ENCODE data around the gene ARHGAP45. TPM values are rescaled to one million over a fixed set of nuclear protein-coding genes. Genes with fewer than 3 reads are reported as not detected.

ARHGAP45 gene
- total RNA-seq, 2 donors from 2014 or later: 603 to 646 TPM

- ATAC-seq: peak; percentile 11
- Mint-ChIP-seq H3K4me3 (peak overlapping the region; percentile 96), H3K4me1 (peaks cover 24% of the 10 kb centered on the region), H3K27ac (peak overlapping the region; percentile 90), H3K36me3 (ENCODE audit: low read depth) (peaks cover 2% of the 10 kb centered on the region), H3K27me3 (no peaks in the 10 kb centered on the region)
- H3K9me3 ChIP-seq (ENCODE audit: control insufficient read depth, low read length, poor library complexity, severe bottlenecking): no peaks in the 10 kb centered on the region
- no peak for DNase-seq
Measured at GRCh38 chr19:1026783-1027649, 40.0 kb upstream of the ARHGAP45 start.

DNA sequence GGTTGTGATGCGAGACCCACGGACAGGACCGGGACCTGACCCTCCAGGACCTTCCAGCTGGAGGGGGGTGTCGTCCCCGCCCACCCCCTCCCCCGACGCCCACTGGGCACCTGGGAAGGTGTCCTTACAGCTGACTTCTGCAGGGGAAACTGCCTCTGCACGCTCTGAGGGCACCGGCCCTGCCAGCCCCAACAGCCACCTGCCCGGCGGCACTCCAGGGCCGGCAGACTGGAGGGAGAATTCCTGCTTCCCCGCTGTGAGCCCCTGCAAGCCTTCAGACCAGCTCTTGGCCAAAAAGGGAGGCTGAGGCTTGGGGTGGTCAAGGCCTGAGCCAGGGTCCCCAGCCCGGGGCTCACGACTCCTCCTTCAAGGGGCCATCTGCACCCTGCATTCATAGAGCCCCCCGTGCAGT is 39.3 kb upstream of the ARHGAP45 start:
- ATAC-seq: peak; percentile 11
- no peak for DNase-seq
- peak overlapping the region; percentile 90 for H3K27ac Mint-ChIP-seq

DNA sequence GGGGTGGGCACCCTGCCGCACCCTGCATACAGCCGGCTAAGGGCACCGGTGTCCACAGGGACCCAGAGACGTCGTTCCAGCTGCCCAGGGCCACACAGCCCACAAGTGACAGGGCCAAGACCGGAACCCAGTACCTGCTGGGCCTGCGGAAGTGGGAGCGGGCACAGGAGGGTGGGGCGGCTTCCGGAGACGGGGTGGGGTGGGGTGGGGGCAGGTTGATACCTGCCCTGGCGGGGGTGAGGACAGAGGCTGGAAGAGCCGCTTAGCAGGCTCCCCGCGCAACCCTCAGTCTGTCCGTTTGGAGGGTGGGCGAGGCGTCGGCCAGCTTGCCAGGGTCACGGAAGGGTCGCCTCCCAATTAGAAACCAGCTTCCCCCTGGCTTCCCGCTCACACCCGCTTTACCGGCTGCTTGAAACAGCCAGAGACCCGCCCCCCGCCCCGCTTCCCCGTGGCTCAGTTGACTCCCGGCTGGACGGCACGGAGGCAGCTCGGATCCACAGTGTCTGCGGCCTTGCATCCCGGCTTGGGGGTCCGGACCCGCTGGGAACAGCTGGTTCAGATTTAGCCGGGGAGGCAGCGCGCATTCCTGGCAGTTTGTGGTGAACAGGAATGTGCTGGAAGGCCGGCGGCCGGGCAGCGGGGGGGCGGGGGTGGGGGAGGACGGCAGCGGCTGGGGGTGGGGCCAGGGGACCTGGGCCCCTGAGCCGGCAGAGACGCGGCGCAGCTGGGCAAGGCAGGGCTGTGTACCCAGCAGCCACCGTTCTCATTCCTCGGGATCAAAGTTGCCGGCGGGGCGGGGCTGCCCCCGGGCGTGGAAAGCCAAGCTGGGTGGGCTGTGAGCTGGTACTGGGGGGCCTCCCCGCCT is 38.7 kb upstream of the ARHGAP45 start:
- H3K4me3 Mint-ChIP-seq: peak overlapping the region; percentile 96
- peaks cover 2% of the 10 kb centered on the region for H3K36me3 Mint-ChIP-seq (ENCODE audit: low read depth)
- peak overlapping the region; percentile 90 for H3K27ac Mint-ChIP-seq
- H3K9me3 ChIP-seq (ENCODE audit: control insufficient read depth, low read length, poor library complexity, severe bottlenecking): no peaks in the 10 kb centered on the region
- peak; percentile 41 to 43 (median 41) for DNase-seq
- peak; percentile 29 for ATAC-seq
- H3K4me1 Mint-ChIP-seq: peaks cover 27% of the 10 kb centered on the region
- no peaks in the 10 kb centered on the region for H3K27me3 Mint-ChIP-seq

More for the DNA sequence above, 39.3 kb upstream of the ARHGAP45 start:
- Mint-ChIP-seq H3K4me1 (peaks cover 26% of the 10 kb centered on the region), H3K4me3 (peak overlapping the region; percentile 96), H3K27me3 (no peaks in the 10 kb centered on the region), H3K36me3 (ENCODE audit: low read depth) (peaks cover 2% of the 10 kb centered on the region)
- H3K9me3 ChIP-seq (ENCODE audit: control insufficient read depth, low read length, poor library complexity, severe bottlenecking): no peaks in the 10 kb centered on the region

DNA sequence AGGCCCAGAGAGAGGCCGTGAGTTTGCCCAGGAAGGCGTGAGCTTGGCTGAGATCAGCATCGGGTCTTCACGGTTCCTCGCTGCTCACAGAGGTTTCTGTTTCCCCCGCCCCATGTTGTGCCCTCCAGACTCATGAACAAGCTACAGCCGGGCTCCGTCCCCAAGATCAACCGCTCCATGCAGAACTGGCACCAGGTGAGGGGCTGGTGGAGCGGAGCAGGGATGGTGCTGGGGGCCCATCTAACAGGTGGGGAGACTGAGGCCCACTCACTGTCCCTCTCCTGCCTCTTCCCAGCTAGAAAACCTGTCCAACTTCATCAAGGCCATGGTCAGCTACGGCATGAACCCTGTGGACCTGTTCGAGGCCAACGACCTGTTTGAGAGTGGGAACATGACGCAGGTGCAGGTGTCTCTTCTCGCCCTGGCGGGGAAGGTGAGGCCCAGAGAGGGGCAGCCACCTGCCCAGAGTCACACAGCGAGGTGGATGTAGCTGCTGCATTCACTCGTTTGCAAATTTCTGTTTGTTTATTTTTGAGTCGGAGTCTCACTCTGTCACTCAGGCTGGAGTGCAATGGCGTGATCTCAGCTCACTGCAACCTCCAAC is 34.6 kb upstream of the ARHGAP45 start:
- Mint-ChIP-seq H3K4me3 (no peak overlapping the region), H3K27ac (peak overlapping the region; percentile 89), H3K36me3 (ENCODE audit: low read depth) (peaks cover 9% of the 10 kb centered on the region), H3K27me3 (no peaks in the 10 kb centered on the region), H3K4me1 (peaks cover 26% of the 10 kb centered on the region)
- no peaks in the 10 kb centered on the region for H3K9me3 ChIP-seq (ENCODE audit: control insufficient read depth, low read length, poor library complexity, severe bottlenecking)
- DNase-seq (no peak), ATAC-seq (no peak)

DNA sequence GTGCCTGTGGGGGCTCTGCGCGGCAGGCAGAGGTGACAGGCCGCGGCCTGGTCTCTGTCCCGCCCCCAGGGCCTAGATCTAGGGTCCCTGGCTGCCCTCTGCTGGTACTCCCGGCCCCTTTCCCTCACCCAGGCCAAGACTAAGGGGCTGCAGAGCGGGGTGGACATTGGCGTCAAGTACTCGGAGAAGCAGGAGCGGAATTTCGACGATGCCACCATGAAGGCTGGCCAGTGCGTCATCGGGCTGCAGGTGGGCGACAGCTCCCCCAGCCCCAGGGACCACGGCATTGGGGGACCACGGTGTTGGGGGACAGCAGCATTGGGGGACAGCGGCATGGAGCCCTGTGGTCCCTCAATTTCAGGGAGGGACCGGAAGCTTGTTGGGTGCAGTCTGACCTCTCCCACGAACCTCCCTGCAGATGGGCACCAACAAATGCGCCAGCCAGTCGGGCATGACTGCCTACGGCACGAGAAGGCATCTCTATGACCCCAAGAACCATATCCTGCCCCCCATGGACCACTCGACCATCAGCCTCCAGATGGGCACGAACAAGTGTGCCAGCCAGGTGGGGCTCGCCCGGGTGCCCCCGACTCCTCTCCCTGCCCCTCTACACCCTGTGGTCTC is 30.9 kb upstream of the ARHGAP45 start:
- Mint-ChIP-seq H3K27ac (peak overlapping the region; percentile 69), H3K4me1 (peaks cover 35% of the 10 kb centered on the region), H3K27me3 (no peaks in the 10 kb centered on the region), H3K4me3 (peak overlapping the region; percentile 33), H3K36me3 (ENCODE audit: low read depth) (peaks cover 7% of the 10 kb centered on the region)
- DNase-seq (no peak), ATAC-seq (no peak)
- no peaks in the 10 kb centered on the region for H3K9me3 ChIP-seq (ENCODE audit: control insufficient read depth, low read length, poor library complexity, severe bottlenecking)

DNA sequence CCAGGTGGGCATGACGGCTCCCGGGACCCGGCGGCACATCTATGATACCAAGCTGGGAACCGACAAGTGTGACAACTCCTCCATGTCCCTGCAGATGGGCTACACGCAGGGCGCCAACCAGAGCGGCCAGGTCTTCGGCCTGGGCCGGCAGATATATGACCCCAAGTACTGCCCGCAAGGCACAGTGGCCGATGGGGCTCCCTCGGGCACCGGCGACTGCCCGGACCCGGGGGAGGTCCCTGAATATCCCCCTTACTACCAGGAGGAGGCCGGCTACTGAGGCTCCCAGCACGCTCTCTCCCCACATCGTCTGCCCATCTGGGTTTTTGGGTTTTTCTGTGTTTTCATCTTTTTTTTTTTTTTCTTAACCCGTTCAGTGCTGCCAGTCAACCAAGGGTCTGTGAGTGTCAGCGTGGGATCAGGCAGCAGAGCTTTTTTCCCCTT is 29.3 kb upstream of the ARHGAP45 start:
- ATAC-seq (no peak), DNase-seq (peak in 1 of 3 donors; percentile 12)
- Mint-ChIP-seq H3K27ac (peak overlapping the region; percentile 97), H3K4me1 (peaks cover 32% of the 10 kb centered on the region), H3K4me3 (peak overlapping the region; percentile 97), H3K36me3 (ENCODE audit: low read depth) (peaks cover 7% of the 10 kb centered on the region), H3K27me3 (no peaks in the 10 kb centered on the region)
- no peaks in the 10 kb centered on the region for H3K9me3 ChIP-seq (ENCODE audit: control insufficient read depth, low read length, poor library complexity, severe bottlenecking)

DNA sequence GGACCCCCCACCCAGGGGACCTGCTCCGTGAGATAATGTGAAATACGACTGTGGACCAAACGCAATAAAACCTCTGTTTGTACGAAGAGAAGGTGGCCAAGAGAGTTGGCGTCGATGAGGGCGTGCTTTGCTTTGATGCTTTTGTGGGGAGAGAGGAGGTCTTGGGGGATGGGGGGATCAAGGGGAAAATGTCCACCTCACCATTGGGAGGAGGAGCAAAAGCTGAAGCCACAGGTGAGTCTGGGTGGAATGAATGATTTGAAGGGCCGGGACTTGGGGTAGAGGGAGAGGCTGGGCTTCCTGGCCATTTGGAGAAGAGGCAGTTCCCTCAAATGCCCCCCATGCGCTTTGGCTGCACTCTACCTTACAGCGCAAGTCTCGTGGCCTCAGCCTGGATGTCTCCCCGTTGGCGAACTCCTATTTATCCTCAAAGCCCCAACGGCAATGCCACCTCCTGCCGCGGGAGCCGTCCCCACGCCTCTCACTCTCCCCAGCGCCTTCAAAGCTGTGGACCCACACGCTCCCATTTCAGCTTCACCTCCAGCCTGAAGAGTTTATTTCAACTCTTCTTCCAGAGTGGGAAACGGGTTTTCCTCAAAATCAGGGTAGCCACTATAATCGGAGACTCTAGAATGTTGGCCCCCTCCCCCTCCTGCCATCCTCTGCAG is 27.9 kb upstream of the ARHGAP45 start:
- ATAC-seq (no peak), DNase-seq (peak in 1 of 3 donors; percentile 10)
- Mint-ChIP-seq H3K27me3 (no peaks in the 10 kb centered on the region), H3K4me1 (peaks cover 29% of the 10 kb centered on the region), H3K4me3 (peak overlapping the region; percentile 97), H3K36me3 (ENCODE audit: low read depth) (peaks cover 7% of the 10 kb centered on the region), H3K27ac (peak overlapping the region; percentile 97)
- H3K9me3 ChIP-seq (ENCODE audit: control insufficient read depth, low read length, poor library complexity, severe bottlenecking): no peaks in the 10 kb centered on the region

- H3K4me1 Mint-ChIP-seq: peaks cover 29% of the 10 kb centered on the region
- DNase-seq: peak; percentile 99 to 100 (median 99)
- no peaks in the 10 kb centered on the region for H3K27me3 Mint-ChIP-seq
- H3K9me3 ChIP-seq (ENCODE audit: control insufficient read depth, low read length, poor library complexity, severe bottlenecking): no peaks in the 10 kb centered on the region
- H3K4me3 Mint-ChIP-seq: peak within 1 kb of the TSS; percentile 97
- H3K36me3 Mint-ChIP-seq (ENCODE audit: low read depth): peaks cover 7% of the 10 kb centered on the region
- peak; percentile 94 for ATAC-seq
- H3K27ac Mint-ChIP-seq: peak within 1 kb of the TSS; percentile 97
Measured at GRCh38 chr19:1039646-1040475, 27.1 kb upstream of the ARHGAP45 start, which contains the start of gene ABCA7. Gene ABCA7, plus strand, starts transcription at chr19:1040107. Its CDS starts 1,255 bp downstream, at chr19:1041362.

- ATAC-seq (peak; percentile 62), DNase-seq (peak; percentile 76 to 85 (median 81))
- Mint-ChIP-seq H3K27ac (peak overlapping the region; percentile 97), H3K4me3 (peak overlapping the region; percentile 97), H3K36me3 (ENCODE audit: low read depth) (peaks cover 4% of the 10 kb centered on the region), H3K27me3 (no peaks in the 10 kb centered on the region), H3K4me1 (peaks cover 31% of the 10 kb centered on the region)
- H3K9me3 ChIP-seq (ENCODE audit: control insufficient read depth, low read length, poor library complexity, severe bottlenecking): no peaks in the 10 kb centered on the region
Measured at GRCh38 chr19:1040476-1041271, 26.3 kb upstream of the ARHGAP45 start.

- ATAC-seq (no peak), DNase-seq (peak in 1 of 3 donors; percentile 8)
- H3K36me3 Mint-ChIP-seq (ENCODE audit: low read depth): peaks cover 2% of the 10 kb centered on the region
- no peaks in the 10 kb centered on the region for H3K9me3 ChIP-seq (ENCODE audit: control insufficient read depth, low read length, poor library complexity, severe bottlenecking)
- H3K27ac Mint-ChIP-seq: peak overlapping the region; percentile 97
- H3K27me3 Mint-ChIP-seq: no peaks in the 10 kb centered on the region
- peaks cover 31% of the 10 kb centered on the region for H3K4me1 Mint-ChIP-seq
- peak overlapping the region; percentile 97 for H3K4me3 Mint-ChIP-seq
Measured at GRCh38 chr19:1041272-1041834, 25.6 kb upstream of the ARHGAP45 start.

All from T-helper 17 cell (primary cell).